Retina (tissue), 1 donor: ENCODE data around the gene BLOC1S5.
"Not testable (repeated sequence)": the region's sequence is repeated elsewhere in the genome, so short reads cannot be mapped to it uniquely, and the experiment has no call there.

ENCODE experiments used
- DNase-seq: peaks from one replicate; pipeline ENCODE4 v3.0.0-alpha.2; 2016

The BLOC1S5 gene

GRCh38 chr6:8080362-8081151 is 16.4 kb upstream of the BLOC1S5 start:
- no peak for DNase-seq

GRCh38 chr6:8079126-8079525 is 14.9 kb upstream of the BLOC1S5 start:
- no peak for DNase-seq

GRCh38 chr6:8077991-8078390 is 13.8 kb upstream of the BLOC1S5 start:
- no peak for DNase-seq

GRCh38 chr6:8075704-8076103 is 11.5 kb upstream of the BLOC1S5 start:
- DNase-seq: no peak

GRCh38 chr6:8075185-8075584 is 11.0 kb upstream of the BLOC1S5 start:
- no peak for DNase-seq

GRCh38 chr6:8074213-8074612 is 10.0 kb upstream of the BLOC1S5 start:
- DNase-seq: no peak

- no peak for DNase-seq
Observed at GRCh38 chr6:8073758-8074157, 9.6 kb upstream of the BLOC1S5 start.

GRCh38 chr6:8070718-8071117 is 6.5 kb upstream of the BLOC1S5 start:
- DNase-seq: no peak

GRCh38 chr6:8069631-8070284 is 5.6 kb upstream of the BLOC1S5 start:
- peak; percentile 16 for DNase-seq

GRCh38 chr6:8069151-8069550 is 5.0 kb upstream of the BLOC1S5 start:
- peak; percentile 28 for DNase-seq

GRCh38 chr6:8066108-8066507 is 1.9 kb upstream of the BLOC1S5 start:
- no peak for DNase-seq

- no peak for DNase-seq
Observed at GRCh38 chr6:8065519-8065911, 1.3 kb upstream of the BLOC1S5 start.

GRCh38 chr6:8064638-8065518 is 689 bp upstream of the BLOC1S5 start:
- peak; percentile 6 for DNase-seq

- DNase-seq: no peak
Observed at GRCh38 chr6:8061736-8062135, 2.5 kb downstream of the BLOC1S5 start.

- no peak for DNase-seq
Observed at GRCh38 chr6:8060346-8060745, 3.8 kb downstream of the BLOC1S5 start.

GRCh38 chr6:8059129-8059528 is 5.1 kb downstream of the BLOC1S5 start:
- no peak for DNase-seq

- no peak for DNase-seq
Observed at GRCh38 chr6:8057793-8058192, 6.4 kb downstream of the BLOC1S5 start.

GRCh38 chr6:8057263-8057662 is 6.9 kb downstream of the BLOC1S5 start:
- no peak for DNase-seq

GRCh38 chr6:8054276-8054675 is 9.9 kb downstream of the BLOC1S5 start:
- DNase-seq: no peak

GRCh38 chr6:8047541-8048292 is 16.5 kb downstream of the BLOC1S5 start:
- no peak for DNase-seq

- DNase-seq: not testable (repeated sequence)
Observed at GRCh38 chr6:8045769-8046168, 18.4 kb downstream of the BLOC1S5 start.

GRCh38 chr6:8043221-8043620 is 21.0 kb downstream of the BLOC1S5 start:
- DNase-seq: no peak
